ENCODE results near the gene PIP5K1C.

The PIP5K1C gene

DNA sequence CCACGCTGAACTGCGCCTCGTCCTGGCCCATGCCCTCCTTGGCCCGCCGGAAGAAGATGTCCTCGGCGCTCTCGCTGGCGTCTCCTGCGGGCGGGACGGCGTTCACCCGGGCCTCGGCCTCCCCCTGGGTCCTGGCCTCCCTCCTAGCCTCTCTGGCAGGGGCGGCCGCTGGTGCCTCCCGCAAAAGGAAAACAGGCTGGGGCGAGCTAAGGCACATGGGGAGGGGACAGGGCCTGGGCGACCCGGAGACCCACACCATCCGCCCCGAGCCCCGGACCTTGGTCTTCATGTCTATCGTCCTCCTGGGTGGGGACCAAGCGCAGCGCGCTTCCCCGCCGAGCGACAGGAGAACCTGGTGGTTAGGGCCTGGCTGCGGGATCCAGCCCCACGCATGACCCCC, 87.9 kb downstream of the PIP5K1C start:
- TF ChIP-seq CTCF (IDR thresholded peaks at IDR 0.05; ENCODE audit: low read depth, low read length), result no peak
- H3K4me3 ChIP-seq (replicated peaks in 1 of 2; ENCODE audit: low read depth in 2 of 2, low read length in 2 of 2), result no peak overlapping the region
- no peak for DNase-seq (ENCODE audit: low read depth in 2 of 2)

DNA sequence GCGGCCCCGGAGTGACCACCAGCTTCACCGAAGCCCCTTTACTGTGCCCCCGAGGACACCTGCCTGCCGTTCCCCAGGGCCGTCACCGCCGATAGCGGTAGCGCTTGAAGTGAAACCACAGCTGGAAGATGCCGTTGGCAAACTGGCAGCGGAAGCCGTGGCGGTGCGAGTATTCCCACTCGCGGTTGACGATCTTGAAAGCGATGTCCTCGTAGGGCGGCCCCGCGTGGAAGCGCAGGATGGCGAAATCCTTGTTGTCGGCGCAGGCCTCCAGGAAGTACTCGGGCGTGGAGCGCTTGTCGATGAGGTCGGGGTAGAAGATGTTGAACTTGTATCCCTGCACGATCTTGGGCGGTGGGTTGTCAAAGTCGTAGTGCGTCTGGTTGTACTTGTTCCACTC, 88.4 kb downstream of the PIP5K1C start:
- no peak for DNase-seq (ENCODE audit: low read depth in 2 of 2)
- no peak overlapping the region for H3K4me3 ChIP-seq (replicated peaks in 1 of 2; ENCODE audit: low read depth in 2 of 2, low read length in 2 of 2)
- no peak for TF ChIP-seq CTCF (IDR thresholded peaks at IDR 0.05; ENCODE audit: low read depth, low read length)

DNA sequence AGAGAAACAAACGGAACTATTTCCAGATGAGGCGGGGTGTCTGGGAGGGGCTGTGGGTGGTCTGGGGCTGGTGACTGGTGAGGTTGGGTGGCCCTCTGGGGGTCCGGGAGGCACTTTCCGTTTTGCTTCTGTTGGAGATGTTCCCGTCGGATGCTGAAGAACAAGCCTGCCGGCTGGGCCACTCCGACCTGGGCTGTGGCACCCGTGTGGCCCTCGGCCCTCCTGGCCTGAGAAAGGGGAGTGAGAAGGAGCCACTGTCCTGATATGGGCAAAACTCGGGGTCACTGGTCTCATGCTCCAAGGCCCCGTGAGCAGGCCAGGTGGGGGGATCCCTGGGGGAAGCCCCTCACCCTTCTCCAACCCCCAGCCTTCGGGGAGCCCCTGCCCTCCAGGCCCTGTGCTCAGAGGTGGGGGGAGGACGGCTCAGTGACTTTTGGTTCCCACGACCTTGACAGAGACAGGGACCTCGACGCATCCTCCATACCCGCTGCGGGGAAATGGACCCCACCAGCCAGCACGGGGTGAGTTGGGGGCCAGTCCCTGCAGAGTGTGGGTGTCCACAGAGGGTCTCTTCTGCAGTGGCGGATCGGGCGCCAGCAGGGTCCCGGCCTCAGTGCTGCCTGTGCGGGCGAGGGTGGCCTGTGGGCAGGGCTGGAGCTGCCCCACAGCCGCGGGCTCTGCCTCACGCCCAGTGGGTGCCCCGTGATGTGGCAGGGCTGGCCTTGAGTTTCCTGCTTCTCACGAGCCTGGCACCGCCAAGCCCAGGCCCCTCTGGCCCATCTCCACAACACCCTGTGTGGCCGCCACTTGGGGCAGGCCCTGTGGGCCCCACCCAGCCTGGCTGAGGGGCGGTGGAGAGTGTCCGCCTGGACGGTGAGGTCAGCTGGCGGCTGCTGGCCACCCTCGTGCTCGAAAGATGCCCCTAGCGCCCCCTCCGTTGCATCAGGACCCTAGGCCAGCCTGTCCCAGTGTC, 89.2 kb downstream of the PIP5K1C start:
- H3K4me3 ChIP-seq (replicated peaks in 1 of 2; ENCODE audit: low read depth in 2 of 2, low read length in 2 of 2), result no peak overlapping the region
- DNase-seq (ENCODE audit: low read depth in 2 of 2), result no peak
- TF ChIP-seq CTCF (IDR thresholded peaks at IDR 0.05; ENCODE audit: low read depth, low read length), result no peak

DNA sequence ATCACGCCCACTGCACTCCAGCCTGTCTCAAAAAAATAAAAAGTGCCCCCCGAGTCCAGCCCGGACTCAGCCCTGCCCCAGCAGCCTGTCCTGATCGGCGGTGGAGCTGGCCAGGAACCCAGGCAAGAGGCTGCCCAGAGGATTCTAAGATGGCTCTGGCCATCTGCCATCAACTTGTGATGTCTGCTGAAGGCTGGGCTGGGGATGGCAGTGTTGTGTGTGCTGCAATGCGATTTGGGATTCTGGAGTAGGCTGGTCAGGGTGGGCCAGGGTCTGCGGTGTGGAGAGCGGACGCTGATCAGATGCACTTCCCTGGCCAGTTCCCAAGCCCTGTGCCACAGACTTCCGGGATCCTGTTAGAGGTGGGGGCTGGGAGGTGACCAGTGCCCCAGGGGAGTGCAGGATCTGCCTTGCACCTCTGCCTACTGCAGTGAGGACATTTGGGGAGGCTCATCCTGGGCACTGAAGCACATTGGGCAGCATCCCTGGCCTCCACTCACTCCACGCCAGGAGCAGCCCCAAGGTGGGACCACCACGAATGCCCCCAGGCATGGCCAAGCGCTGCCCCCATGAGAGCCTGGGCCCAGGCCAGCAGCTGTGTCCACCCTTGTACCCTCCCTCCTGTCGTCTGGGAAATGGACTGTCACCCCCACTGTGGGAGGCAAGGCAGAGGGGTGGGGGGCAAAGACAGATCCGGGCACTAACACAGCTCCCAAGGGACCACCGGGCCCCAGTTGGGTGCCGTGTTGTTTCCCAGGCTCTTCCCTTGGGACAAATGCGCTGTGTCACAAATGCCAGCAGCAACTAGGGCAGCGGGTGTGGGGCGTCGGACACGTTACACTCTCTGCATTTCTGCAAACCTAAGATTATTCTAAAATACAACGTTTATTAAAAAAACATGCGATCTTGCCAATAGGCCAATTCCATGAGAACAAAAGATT, 90.2 kb downstream of the PIP5K1C start:
- H3K4me3 ChIP-seq (replicated peaks in 1 of 2; ENCODE audit: low read depth in 2 of 2, low read length in 2 of 2), result no peak overlapping the region
- TF ChIP-seq CTCF (IDR thresholded peaks at IDR 0.05; ENCODE audit: low read depth, low read length), result no peak
- no peak for DNase-seq (ENCODE audit: low read depth in 2 of 2)

DNA sequence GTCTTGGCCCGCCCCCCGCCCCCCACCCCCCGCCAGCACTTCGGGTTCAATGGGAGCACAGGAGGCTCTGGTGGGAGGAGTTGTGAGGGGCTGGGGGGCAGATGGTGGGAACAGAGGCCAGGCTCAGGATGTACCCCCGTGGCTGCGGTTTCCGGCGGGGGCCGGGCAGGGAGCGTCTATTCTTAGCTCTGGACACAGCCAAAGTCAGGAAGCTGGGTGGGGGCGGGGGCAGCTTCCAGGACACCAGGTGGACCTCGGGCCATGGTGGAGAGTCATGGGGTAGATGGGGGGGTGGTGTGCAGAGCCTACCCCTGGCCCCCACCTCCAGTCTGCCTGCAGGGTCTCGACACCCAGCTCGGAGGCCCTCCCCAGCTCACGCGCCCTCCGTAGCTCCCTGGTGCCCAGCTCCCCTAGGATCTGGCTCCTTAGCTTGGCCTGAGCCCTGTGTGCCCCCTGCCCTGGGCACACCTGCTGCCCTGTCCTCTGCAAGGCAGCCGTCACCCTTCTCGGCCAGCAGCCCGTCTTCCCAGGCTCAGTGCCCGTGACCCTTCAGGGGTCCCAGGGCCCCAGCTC, 91.4 kb downstream of the PIP5K1C start:
- TF ChIP-seq CTCF (IDR thresholded peaks at IDR 0.05; ENCODE audit: low read depth, low read length), result no peak
- H3K4me3 ChIP-seq (replicated peaks in 1 of 2; ENCODE audit: low read depth in 2 of 2, low read length in 2 of 2), result no peak overlapping the region
- DNase-seq (ENCODE audit: low read depth in 2 of 2), result peak in 1 of 2 donors; percentile 38

- no peak for TF ChIP-seq CTCF (IDR thresholded peaks at IDR 0.05; ENCODE audit: low read depth, low read length)
- H3K4me3 ChIP-seq (replicated peaks in 1 of 2; ENCODE audit: low read depth in 2 of 2, low read length in 2 of 2), result no peak overlapping the region
Measured at GRCh38 chr19:3608079-3608641, 92.1 kb downstream of the PIP5K1C start.

More at GRCh38 chr19:3608079-3608641, 92.1 kb downstream of the PIP5K1C start:
- DNase-seq (ENCODE audit: low read depth in 2 of 2), result no peak

Measured in cardiac fibroblast (primary cell).